Measurements from ENCODE around the gene SIGLEC11.

Gene SIGLEC11

DNA sequence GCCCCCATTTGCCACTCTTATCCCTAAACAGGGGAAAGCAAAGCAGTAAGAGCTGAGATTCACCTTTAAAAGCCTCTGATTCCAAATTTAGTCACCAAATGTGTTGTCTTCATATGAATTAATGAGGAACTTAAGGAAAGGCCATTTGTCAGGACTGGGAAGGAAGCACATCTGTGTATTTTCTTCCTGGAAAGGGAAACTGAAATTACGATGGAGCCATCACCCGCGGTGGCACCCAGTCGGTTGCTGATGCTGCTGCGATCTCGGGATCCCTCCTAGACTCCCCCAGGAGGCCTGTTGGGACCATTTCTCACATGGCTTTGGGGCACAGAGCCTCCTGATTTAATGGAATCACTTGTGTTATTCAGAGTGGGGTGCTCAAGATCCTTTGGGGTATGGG is 56.8 kb downstream of the SIGLEC11 start:
- DNase-seq (ENCODE audit: low spot score), result no peak

Measured in Ammon's horn (tissue), 1 donor.